SK-N-SH treated with all-trans-retinoic acid at 6 μM for 48 hours (cell line): ENCODE data around the gene B4GALT1.

Experiments
- ATAC-seq: fragments of 200-7000 bp; cut with Tn5 transposase; 3 replicates; pipeline ENCODE4 v1.9.1; 2020; ENCODE audit warnings: mild to moderate bottlenecking, moderate library complexity
- ARNTL ChIP-seq: fragments of 450-650 bp; formaldehyde crosslinking; IDR thresholded peaks from 2 replicates; pipeline ENCODE4 v1.5.0; 2020; ENCODE audit warnings: low read depth, mild to moderate bottlenecking, moderate library complexity, borderline replicate concordance
- BACH2 ChIP-seq: fragments of 250-450 bp; sonication (Bioruptor Pico); IDR thresholded peaks from 2 replicates; pipeline ENCODE4 v1.9.0; 2021; ENCODE audit warnings: mild to moderate bottlenecking, borderline replicate concordance
- ESRRG ChIP-seq: fragments of 250-450 bp; sonication (Bioruptor Pico); IDR thresholded peaks from 2 replicates; pipeline ENCODE4 v1.6.1; 2021; ENCODE audit warnings: mild to moderate bottlenecking
- ISL1 ChIP-seq: fragments of 250-450 bp; sonication (Bioruptor Pico); IDR thresholded peaks from 2 replicates; pipeline ENCODE4 v2.1.2; 2022; ENCODE audit warnings: mild to moderate bottlenecking, moderate library complexity
- OSR1 ChIP-seq: fragments of 250-450 bp; sonication (Bioruptor Pico); IDR thresholded peaks from 2 replicates; pipeline ENCODE4 v1.8.0; 2022; ENCODE audit warnings: moderate library complexity, mild to moderate bottlenecking, inconsistent platforms
- PPARA ChIP-seq: fragments of 250-450 bp; sonication (Bioruptor Pico); IDR thresholded peaks from 2 replicates; pipeline ENCODE4 v1.5.0; 2020; ENCODE audit warnings: mild to moderate bottlenecking, borderline replicate concordance
- RARB ChIP-seq: fragments of 250-450 bp; sonication (Bioruptor Pico); IDR thresholded peaks from 2 replicates; pipeline ENCODE4 v1.8.0; 2021; ENCODE audit warnings: mild to moderate bottlenecking, moderate library complexity
- SNAI2 ChIP-seq: fragments of 250-450 bp; sonication (Bioruptor Pico); IDR thresholded peaks from 2 replicates; pipeline ENCODE4 v1.5.0; 2020; ENCODE audit warnings: mild to moderate bottlenecking, moderate library complexity
- TCF4 ChIP-seq: fragments of 250-450 bp; sonication (Bioruptor Pico); IDR thresholded peaks from 2 replicates; pipeline ENCODE4 v1.8.0; 2021; ENCODE audit warnings: mild to moderate bottlenecking, moderate library complexity, borderline replicate concordance
- ZC3H10 ChIP-seq: fragments of 250-450 bp; sonication (Bioruptor Pico); IDR thresholded peaks from 2 replicates; pipeline ENCODE4 v1.5.1; 2021; ENCODE audit warnings: mild to moderate bottlenecking, moderate library complexity
- ZFP3 ChIP-seq: fragments of 250-450 bp; sonication (Bioruptor Pico); IDR thresholded peaks from 2 replicates; pipeline ENCODE4 v1.5.0; 2020; ENCODE audit warnings: mild to moderate bottlenecking, moderate library complexity
- ZFP30 ChIP-seq: fragments of 450-650 bp; formaldehyde crosslinking; IDR thresholded peaks from 2 replicates; pipeline ENCODE4 v1.5.0; 2022; ENCODE audit warnings: mild to moderate bottlenecking, moderate library complexity
- ZNF565 ChIP-seq: fragments of 450-650 bp; formaldehyde crosslinking; conservative IDR thresholded peaks from 2 replicates; pipeline ENCODE4 v1.5.0; 2020; ENCODE audit warnings: low read depth, mild to moderate bottlenecking, moderate library complexity
- ZNF70 ChIP-seq: fragments of 450-650 bp; formaldehyde crosslinking; IDR thresholded peaks from 2 replicates; pipeline ENCODE4 v1.5.0; 2020; ENCODE audit warnings: mild to moderate bottlenecking, moderate library complexity
- ZNF8 ChIP-seq: fragments of 450-650 bp; formaldehyde crosslinking; IDR thresholded peaks from 2 replicates; pipeline ENCODE4 v1.5.0; 2020; ENCODE audit warnings: mild to moderate bottlenecking, moderate library complexity
- TF ChIP-seq, protein P1 (sequence below): fragments of 250-450 bp; sonication (Bioruptor Pico); IDR thresholded peaks from 2 replicates; pipeline ENCODE4 v1.5.1; 2021; ENCODE audit warnings: mild to moderate bottlenecking, moderate library complexity
- TF ChIP-seq, protein P2 (sequence below): fragments of 250-450 bp; sonication (Bioruptor Pico); IDR thresholded peaks from 2 replicates; pipeline ENCODE4 v1.5.1; 2020; ENCODE audit warnings: low read depth, mild to moderate bottlenecking, moderate library complexity
- TF ChIP-seq, protein P3 (sequence below): fragments of 250-450 bp; sonication (Bioruptor Pico); IDR thresholded peaks from 2 replicates; pipeline ENCODE4 v1.8.0; 2021; ENCODE audit warnings: low read depth, mild to moderate bottlenecking, moderate library complexity, borderline replicate concordance
- TF ChIP-seq, protein P4 (sequence below): fragments of 250-450 bp; sonication (Bioruptor Pico); IDR thresholded peaks from 2 replicates; pipeline ENCODE4 v1.5.0; 2020; ENCODE audit warnings: mild to moderate bottlenecking, moderate library complexity
- TF ChIP-seq, protein P5 (sequence below): fragments of 250-450 bp; sonication (Bioruptor Pico); IDR thresholded peaks from 2 replicates; pipeline ENCODE4 v1.8.0; 2020; ENCODE audit warnings: mild to moderate bottlenecking, moderate library complexity, borderline replicate concordance

Gene B4GALT1

DNA sequence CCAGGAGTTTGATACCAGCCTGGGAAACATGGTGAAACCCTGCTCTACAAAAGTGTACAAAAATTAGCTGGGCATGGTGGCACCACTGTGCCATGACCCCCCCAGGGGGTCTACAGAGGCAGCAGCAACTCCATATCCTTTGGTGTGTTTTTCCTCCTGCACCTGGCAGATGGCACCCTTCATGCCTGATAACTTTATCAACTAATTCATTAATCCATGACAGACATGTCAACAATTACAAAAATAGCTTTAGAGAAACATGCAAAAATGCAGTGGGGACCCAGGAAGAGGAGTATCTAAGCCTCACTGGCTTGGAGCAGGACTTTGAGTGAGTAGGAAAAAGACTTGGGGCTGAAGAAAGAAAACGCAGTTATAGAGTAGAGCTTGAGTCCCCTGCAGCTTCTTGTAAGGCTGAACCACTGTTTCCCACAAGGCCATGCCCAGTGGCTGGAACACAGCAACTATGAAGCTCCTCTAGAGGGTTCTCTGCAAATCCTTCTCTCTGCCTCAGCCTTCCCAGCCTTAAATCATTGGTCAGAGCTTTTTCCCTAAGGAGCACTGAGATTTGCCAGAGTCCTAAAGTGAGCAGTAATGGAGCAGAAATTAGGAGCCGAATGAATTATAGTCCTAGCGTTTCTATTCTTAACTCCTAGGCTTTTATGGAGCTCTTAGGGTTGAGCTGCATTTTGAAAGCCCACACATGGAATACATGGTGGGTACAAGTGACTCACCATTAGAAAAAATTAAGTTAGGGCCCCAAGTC, 25.5 kb upstream of the B4GALT1 start:
- TF ChIP-seq, protein P1, sequence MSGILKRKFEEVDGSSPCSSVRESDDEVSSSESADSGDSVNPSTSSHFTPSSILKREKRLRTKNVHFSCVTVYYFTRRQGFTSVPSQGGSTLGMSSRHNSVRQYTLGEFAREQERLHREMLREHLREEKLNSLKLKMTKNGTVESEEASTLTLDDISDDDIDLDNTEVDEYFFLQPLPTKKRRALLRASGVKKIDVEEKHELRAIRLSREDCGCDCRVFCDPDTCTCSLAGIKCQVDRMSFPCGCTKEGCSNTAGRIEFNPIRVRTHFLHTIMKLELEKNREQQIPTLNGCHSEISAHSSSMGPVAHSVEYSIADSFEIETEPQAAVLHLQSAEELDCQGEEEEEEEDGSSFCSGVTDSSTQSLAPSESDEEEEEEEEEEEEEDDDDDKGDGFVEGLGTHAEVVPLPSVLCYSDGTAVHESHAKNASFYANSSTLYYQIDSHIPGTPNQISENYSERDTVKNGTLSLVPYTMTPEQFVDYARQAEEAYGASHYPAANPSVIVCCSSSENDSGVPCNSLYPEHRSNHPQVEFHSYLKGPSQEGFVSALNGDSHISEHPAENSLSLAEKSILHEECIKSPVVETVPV (CRISPR knock-in tag), result no peak
- no peak for TF ChIP-seq BACH2 (CRISPR knock-in tag)
- peak; percentile 69 for ATAC-seq

DNA sequence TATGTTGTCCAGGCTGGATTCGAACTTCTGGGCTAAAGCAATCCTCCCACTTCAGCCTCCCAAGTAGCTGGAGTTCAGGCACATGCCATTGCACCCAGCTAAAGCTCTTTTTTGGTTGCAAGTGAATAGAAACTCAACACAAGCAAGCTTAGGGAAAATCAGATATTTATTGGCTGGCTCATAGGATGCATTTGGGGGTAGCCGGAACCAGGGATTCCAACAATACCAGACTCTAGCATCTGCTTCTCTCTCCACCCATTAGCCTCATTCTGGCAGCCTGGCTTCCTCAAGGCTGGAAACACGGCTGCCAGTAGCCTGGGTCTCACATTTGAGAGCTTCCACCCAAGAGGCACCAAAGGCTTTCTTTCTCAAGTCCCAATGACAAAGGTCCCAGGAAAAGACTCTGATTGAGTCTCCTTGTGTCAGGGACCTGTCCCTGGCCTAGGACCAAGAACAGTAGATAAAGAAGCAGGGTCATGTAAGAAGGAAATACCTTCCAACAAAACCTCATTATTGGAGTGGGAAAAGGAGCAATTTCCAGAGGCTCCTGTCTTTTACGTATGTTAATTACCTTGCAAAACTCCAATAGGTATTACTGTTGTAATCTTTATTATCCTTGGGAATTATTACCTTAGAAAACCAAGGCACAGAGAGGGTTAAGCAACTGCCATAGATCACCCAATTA, 23.0 kb upstream of the B4GALT1 start:
- TF ChIP-seq ZNF70 (CRISPR knock-in tag) (no peak), SNAI2 (CRISPR knock-in tag) (no peak), ARNTL (CRISPR knock-in tag) (no peak), PPARA (CRISPR knock-in tag) (no peak), ZC3H10 (no peak), TCF4 (CRISPR knock-in tag) (no peak), ZNF8 (CRISPR knock-in tag) (no peak), ESRRG (CRISPR knock-in tag) (no peak), ZFP3 (no peak), ZFP30 (CRISPR knock-in tag) (no peak), ISL1 (no peak), OSR1 (CRISPR knock-in tag) (no peak)
- TF ChIP-seq, protein P1 (CRISPR knock-in tag), result no peak
- TF ChIP-seq, protein P2, sequence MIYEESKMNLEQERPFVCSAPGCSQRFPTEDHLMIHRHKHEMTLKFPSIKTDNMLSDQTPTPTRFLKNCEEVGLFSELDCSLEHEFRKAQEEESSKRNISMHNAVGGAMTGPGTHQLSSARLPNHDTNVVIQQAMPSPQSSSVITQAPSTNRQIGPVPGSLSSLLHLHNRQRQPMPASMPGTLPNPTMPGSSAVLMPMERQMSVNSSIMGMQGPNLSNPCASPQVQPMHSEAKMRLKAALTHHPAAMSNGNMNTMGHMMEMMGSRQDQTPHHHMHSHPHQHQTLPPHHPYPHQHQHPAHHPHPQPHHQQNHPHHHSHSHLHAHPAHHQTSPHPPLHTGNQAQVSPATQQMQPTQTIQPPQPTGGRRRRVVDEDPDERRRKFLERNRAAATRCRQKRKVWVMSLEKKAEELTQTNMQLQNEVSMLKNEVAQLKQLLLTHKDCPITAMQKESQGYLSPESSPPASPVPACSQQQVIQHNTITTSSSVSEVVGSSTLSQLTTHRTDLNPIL (CRISPR knock-in tag), result no peak
- TF ChIP-seq, protein P3, sequence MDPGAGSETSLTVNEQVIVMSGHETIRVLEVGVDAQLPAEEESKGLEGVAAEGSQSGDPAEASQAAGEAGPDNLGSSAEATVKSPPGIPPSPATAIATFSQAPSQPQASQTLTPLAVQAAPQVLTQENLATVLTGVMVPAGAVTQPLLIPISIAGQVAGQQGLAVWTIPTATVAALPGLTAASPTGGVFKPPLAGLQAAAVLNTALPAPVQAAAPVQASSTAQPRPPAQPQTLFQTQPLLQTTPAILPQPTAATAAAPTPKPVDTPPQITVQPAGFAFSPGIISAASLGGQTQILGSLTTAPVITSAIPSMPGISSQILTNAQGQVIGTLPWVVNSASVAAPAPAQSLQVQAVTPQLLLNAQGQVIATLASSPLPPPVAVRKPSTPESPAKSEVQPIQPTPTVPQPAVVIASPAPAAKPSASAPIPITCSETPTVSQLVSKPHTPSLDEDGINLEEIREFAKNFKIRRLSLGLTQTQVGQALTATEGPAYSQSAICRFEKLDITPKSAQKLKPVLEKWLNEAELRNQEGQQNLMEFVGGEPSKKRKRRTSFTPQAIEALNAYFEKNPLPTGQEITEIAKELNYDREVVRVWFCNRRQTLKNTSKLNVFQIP (CRISPR knock-in tag), result no peak
- TF ChIP-seq, protein P4, sequence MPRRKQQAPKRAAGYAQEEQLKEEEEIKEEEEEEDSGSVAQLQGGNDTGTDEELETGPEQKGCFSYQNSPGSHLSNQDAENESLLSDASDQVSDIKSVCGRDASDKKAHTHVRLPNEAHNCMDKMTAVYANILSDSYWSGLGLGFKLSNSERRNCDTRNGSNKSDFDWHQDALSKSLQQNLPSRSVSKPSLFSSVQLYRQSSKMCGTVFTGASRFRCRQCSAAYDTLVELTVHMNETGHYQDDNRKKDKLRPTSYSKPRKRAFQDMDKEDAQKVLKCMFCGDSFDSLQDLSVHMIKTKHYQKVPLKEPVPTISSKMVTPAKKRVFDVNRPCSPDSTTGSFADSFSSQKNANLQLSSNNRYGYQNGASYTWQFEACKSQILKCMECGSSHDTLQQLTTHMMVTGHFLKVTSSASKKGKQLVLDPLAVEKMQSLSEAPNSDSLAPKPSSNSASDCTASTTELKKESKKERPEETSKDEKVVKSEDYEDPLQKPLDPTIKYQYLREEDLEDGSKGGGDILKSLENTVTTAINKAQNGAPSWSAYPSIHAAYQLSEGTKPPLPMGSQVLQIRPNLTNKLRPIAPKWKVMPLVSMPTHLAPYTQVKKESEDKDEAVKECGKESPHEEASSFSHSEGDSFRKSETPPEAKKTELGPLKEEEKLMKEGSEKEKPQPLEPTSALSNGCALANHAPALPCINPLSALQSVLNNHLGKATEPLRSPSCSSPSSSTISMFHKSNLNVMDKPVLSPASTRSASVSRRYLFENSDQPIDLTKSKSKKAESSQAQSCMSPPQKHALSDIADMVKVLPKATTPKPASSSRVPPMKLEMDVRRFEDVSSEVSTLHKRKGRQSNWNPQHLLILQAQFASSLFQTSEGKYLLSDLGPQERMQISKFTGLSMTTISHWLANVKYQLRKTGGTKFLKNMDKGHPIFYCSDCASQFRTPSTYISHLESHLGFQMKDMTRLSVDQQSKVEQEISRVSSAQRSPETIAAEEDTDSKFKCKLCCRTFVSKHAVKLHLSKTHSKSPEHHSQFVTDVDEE, result no peak
- no peak for ATAC-seq

DNA sequence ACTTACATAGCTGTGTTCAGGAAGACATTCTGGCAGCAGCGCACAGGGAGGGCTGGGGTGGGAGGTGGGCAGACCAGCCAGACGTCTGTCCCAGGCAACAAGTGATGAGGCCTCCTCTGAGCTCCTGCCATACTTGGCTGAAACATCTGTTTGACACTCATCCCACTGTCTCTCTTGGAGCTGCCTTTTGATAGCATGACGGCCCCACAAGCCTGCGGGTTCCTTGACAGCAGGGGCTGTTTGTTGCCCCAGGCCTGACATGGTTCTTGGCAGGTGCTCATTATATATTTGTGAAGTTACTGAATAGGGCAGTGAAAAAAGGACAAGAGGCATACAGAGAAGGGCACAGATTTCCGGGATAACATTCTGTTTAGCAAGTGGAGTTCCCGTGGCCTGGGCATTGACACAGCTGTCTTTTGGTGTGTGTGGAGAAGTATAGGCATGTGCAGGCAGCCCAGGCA, 22.2 kb upstream of the B4GALT1 start:
- no peak for ATAC-seq
- TF ChIP-seq SNAI2 (CRISPR knock-in tag) (no peak), ZFP3 (no peak), ZFP30 (CRISPR knock-in tag) (no peak), BACH2 (CRISPR knock-in tag) (no peak), ESRRG (CRISPR knock-in tag) (no peak), RARB (CRISPR knock-in tag) (no peak), ZC3H10 (no peak), OSR1 (CRISPR knock-in tag) (no peak), ZNF565 (CRISPR knock-in tag) (no peak), ARNTL (CRISPR knock-in tag) (no peak)
- TF ChIP-seq, protein P1 (CRISPR knock-in tag), result no peak
- TF ChIP-seq, protein P5, sequence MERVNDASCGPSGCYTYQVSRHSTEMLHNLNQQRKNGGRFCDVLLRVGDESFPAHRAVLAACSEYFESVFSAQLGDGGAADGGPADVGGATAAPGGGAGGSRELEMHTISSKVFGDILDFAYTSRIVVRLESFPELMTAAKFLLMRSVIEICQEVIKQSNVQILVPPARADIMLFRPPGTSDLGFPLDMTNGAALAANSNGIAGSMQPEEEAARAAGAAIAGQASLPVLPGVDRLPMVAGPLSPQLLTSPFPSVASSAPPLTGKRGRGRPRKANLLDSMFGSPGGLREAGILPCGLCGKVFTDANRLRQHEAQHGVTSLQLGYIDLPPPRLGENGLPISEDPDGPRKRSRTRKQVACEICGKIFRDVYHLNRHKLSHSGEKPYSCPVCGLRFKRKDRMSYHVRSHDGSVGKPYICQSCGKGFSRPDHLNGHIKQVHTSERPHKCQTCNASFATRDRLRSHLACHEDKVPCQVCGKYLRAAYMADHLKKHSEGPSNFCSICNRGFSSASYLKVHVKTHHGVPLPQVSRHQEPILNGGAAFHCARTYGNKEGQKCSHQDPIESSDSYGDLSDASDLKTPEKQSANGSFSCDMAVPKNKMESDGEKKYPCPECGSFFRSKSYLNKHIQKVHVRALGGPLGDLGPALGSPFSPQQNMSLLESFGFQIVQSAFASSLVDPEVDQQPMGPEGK (CRISPR knock-in tag), result no peak
- TF ChIP-seq, protein P4, result no peak
